ENCODE data around the gene PNLIPRP3.
A peak's percentile ranks its signal among the peaks of the same experiment; 100 is the strongest.

DNA sequence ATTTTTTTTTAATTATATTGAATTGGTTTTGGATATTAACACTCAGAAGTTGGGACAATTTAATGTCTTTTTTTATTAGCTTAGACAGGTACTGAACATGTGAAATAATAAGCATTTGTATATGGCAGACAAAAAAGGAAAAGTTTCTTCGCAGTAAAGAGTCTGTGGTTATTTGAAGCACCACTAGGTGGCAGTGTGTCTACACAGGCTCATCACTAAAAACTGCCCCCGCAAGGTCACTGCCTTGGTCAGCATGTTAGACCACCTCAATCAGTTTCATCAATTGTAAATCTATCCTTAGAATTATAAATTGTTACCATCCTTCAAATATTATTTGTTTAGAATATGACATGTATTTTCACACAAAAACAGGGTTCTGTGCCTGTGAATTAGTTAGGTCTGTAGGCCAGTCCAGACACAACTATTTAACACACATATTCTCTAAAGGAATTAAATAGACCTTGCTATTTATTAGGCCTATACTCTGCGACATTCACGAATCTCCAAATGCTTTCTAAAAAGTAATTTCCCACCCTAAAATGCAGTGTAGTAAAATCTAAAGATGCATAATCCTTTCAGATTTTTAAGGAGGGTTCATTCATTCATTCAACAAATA, 17.0 kb downstream of the PNLIPRP3 start:
- TF ChIP-seq, protein P1, sequence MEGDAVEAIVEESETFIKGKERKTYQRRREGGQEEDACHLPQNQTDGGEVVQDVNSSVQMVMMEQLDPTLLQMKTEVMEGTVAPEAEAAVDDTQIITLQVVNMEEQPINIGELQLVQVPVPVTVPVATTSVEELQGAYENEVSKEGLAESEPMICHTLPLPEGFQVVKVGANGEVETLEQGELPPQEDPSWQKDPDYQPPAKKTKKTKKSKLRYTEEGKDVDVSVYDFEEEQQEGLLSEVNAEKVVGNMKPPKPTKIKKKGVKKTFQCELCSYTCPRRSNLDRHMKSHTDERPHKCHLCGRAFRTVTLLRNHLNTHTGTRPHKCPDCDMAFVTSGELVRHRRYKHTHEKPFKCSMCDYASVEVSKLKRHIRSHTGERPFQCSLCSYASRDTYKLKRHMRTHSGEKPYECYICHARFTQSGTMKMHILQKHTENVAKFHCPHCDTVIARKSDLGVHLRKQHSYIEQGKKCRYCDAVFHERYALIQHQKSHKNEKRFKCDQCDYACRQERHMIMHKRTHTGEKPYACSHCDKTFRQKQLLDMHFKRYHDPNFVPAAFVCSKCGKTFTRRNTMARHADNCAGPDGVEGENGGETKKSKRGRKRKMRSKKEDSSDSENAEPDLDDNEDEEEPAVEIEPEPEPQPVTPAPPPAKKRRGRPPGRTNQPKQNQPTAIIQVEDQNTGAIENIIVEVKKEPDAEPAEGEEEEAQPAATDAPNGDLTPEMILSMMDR (IDR thresholded peaks at IDR 0.05): peak; percentile 45 to 81 (median 56)
- TF ChIP-seq POLR2A (IDR thresholded peaks at IDR 0.05): no peak

All from adrenal gland (tissue), 5 donors.